ENCODE data around the gene HCFC1.

Gene HCFC1

DNA sequence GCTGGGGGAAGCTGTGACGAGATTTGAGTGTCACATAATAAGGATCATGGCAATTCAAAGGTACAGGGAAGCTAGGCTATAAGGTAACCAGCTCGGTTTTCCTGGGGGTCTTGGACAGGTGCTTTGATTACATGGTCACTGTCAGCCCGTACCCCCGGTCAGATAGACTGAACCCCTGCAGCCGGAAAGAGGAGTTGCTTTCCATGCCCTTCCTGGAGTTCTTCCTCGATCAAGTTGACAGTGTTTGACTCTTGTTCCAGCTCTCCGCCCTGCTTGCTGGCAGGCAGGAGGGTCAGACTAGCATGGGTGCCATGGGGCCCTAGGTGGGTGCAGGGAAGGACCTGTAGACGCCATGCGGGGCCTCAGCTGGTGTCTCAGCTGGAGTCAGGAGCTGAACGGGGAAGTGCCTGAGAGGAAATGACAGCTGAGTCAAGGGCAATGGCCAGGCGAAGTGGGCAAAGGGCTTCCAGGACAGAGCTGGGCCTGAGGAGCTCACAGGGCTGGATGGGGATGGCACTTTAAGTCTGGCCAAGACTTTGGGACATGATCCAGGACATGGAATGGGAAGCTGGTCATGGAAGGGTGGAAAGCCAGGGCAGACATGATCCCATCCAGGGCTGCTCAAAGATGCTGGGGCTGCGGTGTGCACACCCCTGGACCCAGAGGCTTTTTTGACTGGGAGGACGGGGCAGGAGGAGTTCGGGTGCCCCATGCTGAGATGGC is 2.5 kb upstream of the HCFC1 start:
- DNase-seq (ENCODE audit: low read depth in 2 of 2) = no peak

- no peak for DNase-seq (ENCODE audit: low read depth in 2 of 2)
These were observed 1.7 kb upstream of the HCFC1 start for GRCh38 chrX:153973127-153974002.

DNA sequence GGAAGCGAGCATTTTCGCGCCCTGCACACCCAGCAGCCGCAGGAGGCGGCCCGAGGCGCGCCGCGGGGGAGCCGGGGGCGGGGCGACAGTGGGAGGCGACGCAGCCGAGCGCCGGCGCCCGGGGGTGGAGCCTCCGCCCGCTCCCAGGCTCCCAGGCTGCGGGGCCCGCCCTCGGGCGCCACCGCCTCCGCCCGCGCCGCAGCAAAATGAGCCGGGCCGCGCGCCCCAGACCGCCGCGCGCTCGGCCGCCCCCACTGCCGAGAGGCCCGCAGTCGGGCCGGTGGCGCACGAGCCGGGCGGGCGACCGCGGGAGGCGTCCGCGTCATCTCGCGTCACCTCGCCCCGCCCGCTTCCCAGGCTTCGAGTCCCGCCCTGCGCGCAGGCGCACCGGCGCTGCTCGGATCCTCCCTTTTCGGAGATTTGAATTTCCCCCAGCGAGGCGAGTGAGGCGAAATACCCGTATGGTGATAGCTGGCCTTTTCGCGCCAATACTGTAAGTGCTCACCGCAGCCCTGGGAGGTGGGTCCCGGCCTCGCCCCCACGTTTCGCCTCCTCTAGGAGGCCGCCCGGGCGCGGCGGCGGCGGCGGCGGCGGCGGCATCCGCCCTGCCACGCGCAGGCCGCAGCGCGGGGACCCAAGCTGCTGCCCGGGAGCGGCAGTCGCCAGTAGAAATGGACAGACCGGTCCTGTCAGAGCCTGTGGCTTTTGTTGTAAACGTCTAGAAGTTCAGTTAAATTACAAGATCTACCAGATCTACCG is 929 bp upstream of the HCFC1 start, which contains the start of gene TMEM187:
Gene TMEM187, plus strand, starts transcription at position 387 of the 759 bp plus-strand sequence. CDS start 9,309 bp downstream, outside the sequence.
- peak; percentile 77 to 83 for DNase-seq (ENCODE audit: low read depth in 2 of 2)

DNA sequence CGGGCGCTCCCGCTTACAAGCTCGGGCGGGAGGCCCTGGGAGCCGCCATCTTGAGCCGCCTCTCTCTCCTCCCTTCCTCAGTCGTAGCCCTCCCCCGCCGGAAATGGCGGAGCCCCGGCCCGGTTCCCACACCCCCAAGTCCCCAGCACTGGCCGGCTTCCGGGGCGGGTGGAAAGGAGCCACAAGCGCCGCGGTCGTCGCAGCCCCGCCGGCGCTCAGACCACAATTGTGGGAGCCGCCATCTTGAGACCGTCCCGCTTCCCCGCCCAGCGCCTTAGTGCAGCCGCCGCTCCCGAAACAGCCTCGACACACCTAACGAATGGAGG is 531 bp downstream of the HCFC1 start:
- DNase-seq (ENCODE audit: low read depth in 2 of 2) = peak; percentile 68 to 80

GRCh38 chrX:153970357-153971123 is 1.1 kb downstream of the HCFC1 start:
- DNase-seq (ENCODE audit: low read depth in 2 of 2) = no peak

DNA sequence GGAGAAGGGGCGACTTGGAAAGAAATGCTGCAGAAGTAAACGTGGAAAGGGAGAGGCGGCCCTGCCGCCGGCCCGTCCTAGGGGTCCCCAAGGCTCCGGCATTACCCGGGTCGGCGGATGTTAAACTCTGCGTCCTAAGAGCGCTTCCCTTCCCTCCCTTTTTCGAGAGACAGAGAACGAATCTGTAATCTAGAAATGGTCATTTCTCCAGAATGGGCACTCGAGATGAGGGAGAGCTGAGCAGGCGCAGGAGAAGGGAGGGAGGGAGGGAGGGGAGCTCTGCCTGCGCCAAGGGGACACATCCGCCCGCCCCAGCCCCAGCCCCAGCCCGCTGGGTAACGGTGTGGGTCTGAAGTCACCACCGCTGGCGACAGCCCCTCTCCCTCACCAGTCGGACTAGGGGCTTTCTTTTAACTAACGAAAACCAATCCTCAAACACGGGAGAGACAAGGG is 1.7 kb downstream of the HCFC1 start:
- DNase-seq (ENCODE audit: low read depth in 2 of 2) = no peak

DNA sequence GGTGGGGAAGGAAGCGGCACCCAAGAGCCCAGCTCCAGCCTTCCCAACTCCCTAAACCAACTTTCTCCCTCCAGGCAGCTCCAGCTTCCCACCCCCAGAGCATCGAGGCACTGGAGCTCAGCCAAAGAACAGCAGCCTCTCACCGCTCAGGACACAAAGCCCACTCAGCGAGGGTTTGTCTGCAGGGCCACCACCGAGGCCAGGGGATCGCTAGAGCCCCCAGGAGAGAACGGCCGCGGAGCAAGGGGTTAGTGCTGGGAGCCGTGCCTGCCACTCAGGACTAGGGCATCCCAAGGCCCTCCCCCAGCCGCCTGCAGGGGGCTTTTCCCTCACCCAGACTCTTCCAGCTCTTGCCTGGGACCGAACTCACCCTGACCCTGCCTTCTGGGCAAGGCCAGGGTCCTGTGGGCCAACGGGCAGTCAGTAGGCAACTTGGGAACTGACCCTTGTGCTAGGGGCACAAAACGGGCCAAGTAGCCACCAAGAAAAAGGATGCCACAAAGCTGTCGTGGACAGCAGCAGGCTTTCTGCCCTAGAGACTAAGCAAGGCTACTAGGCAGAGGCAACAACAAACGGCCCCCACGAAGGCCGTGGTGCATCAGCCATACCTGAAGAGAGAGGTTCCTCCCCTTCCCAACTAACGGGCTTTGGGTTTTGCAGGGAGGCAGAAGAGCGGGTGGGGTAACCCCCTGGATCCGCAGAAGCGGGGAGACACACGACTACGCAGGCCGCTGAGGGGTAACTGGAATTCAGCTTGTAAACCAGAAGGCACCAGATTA is 2.3 kb downstream of the HCFC1 start:
- DNase-seq (ENCODE audit: low read depth in 2 of 2) = no peak

DNA sequence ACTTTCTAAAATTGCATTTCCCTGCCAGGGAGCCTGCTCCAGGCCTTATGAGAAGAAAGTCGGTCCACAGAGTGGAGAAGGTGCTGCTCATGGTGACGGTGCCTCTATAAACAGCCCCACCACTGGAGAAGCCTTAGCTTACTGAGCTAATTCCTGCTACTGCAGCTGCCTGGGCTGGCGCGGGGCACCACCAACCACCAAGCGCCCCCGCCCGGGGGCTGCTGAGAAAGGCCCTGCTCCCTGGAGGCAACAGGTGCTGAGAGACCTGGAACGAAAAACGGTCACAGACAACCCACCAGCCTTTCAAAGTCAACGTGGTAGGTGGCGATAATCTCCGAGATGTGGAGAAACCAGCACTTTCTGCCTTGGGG is 2.9 kb downstream of the HCFC1 start:
- no peak for DNase-seq (ENCODE audit: low read depth in 2 of 2)

- no peak for DNase-seq (ENCODE audit: low read depth in 2 of 2)
These were observed 3.4 kb downstream of the HCFC1 start for GRCh38 chrX:153968255-153968654.

GRCh38 chrX:153967536-153968224 is 3.9 kb downstream of the HCFC1 start:
- no peak for DNase-seq (ENCODE audit: low read depth in 2 of 2)

GRCh38 chrX:153966841-153967535 is 4.6 kb downstream of the HCFC1 start:
- DNase-seq (ENCODE audit: low read depth in 2 of 2) = no peak

- no peak for DNase-seq (ENCODE audit: low read depth in 2 of 2)
These were observed 5.3 kb downstream of the HCFC1 start for GRCh38 chrX:153966283-153966688.

DNA sequence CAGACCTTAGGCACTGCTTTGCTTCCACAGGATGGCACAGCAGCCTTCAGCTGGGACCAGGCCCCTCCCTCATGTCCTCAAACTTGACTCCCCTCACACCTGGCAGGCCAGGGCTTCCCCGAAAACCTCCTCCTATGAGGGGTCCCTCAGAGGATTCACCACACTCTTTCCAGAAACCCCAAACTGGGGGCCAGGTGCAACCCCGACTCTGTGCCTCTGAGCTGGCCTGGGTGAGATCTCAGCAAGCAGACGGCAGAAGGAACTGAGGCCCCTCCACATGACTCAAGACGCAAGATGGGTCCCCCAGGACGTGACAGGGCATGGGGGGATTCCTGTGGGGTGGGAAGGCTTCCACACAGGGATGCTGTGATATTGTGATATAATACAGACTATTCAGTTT is 6.2 kb downstream of the HCFC1 start:
- no peak for DNase-seq (ENCODE audit: low read depth in 2 of 2)

GRCh38 chrX:153964105-153964504 is 7.5 kb downstream of the HCFC1 start:
- no peak for DNase-seq (ENCODE audit: low read depth in 2 of 2)

DNA sequence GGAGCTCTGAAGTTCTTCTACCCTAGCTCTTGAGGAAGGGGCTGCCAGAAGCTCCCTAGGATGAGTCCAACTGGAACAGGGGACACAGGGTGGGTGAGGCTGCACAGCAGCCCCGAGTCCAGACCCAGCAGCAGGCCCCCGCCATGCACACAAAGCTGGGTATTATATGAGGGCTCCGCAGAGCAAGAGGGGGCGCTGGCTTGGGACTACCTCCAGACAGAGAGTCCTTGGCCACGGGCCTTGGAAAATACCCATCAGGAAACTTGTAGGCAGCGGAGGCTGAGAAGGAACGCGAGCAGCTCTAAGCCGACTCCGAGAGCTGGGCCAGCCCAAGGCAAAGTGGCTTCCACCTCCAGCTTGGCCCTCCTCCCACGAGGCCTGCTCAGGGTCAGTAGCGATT is 8.1 kb downstream of the HCFC1 start:
- DNase-seq (ENCODE audit: low read depth in 2 of 2) = no peak

- DNase-seq (ENCODE audit: low read depth in 2 of 2) = no peak
These were observed 10.3 kb downstream of the HCFC1 start for GRCh38 chrX:153961292-153961691.

- DNase-seq (ENCODE audit: low read depth in 2 of 2) = no peak
These were observed 10.8 kb downstream of the HCFC1 start for GRCh38 chrX:153960786-153961185.

DNA sequence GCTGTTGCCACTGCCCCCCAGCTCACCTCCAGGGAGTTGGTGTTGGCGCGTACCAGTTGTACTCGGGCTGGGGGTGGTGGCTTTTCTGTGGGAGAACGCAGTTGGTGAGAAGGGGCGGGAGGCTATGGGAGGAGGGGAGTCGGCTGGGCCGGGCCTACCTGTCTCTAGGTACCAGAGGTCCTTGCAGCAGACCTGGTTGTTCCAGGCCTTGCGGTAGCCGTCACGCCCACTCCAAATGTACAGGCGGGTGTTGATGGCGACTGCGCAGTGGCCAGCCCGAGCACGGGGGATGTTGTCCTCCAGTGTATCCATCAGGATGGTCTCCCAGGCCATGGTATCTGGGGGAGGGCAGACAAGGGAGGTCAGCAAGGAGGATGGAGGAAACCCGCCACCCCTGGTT is 11.5 kb downstream of the HCFC1 start:
- DNase-seq (ENCODE audit: low read depth in 2 of 2) = no peak

DNA sequence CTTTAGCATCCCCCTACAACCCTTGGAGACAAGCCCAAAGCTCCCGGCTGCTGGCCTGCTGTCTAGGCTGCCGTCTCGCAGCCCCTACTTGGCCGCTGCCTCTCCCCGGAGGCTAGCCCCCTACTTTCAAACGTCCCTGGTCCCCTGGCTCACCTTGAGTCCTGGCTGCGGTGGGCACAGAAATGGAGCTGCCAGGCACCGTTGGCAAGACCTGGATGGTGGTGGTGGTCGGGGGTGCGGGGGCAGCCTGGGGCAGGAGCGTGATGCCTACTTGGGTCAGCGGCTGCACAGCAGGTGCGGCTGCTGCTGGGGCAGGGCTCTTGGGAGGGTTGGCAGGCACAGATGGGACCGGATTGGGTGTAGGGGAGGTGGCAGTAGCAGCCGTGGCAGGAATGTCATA is 12.0 kb downstream of the HCFC1 start:
- DNase-seq (ENCODE audit: low read depth in 2 of 2) = no peak

GRCh38 chrX:153958605-153959004 is 13.0 kb downstream of the HCFC1 start:
- no peak for DNase-seq (ENCODE audit: low read depth in 2 of 2)

All from activated CD4-positive, alpha-beta T cell treated with anti-CD3 and anti-CD28 coated beads for 24 hours (primary cell).